Endodermal cell (in vitro differentiated cells): ENCODE measurements around the gene PTPN5. TPM values are rescaled to one million over a fixed set of nuclear protein-coding genes. Genes with fewer than 3 reads are reported as not detected.
"Not testable (repeated sequence)": the region's sequence is repeated elsewhere in the genome, so short reads cannot be mapped to it uniquely, and the experiment has no call there.

Experiments used
- DNase-seq: peaks from one replicate; pipeline ENCODE4 v3.0.0-alpha.2; 2017
- H3K27ac ChIP-seq: 2 replicates; pipeline ENCODE4 v1.5.1; 2013; ENCODE audit warnings: mild to moderate bottlenecking, low read depth, low read length, moderate library complexity
- H3K27me3 ChIP-seq: 2 replicates; pipeline ENCODE4 v1.6.1; 2013; ENCODE audit warnings: mild to moderate bottlenecking, low read length, moderate library complexity; ENCODE audit not compliant: insufficient read depth, control insufficient read depth, poor library complexity, severe bottlenecking
- H3K36me3 ChIP-seq: 2 replicates; pipeline ENCODE4 v1.7.0; 2013; ENCODE audit warnings: mild to moderate bottlenecking, low read length, moderate library complexity; ENCODE audit not compliant: control insufficient read depth, insufficient read depth
- H3K4me1 ChIP-seq: one replicate; pipeline ENCODE4 v1.7.0; 2013; ENCODE audit warnings: low read length; ENCODE audit not compliant: control insufficient read depth, insufficient read depth
- H3K4me3 ChIP-seq: 2 replicates; pipeline ENCODE4 v1.5.1; 2013; ENCODE audit warnings: mild to moderate bottlenecking, low read length, moderate library complexity
- H3K9ac ChIP-seq: 2 replicates; pipeline ENCODE4 v1.6.1; 2013; ENCODE audit warnings: mild to moderate bottlenecking, low read length, moderate library complexity; ENCODE audit not compliant: poor library complexity, severe bottlenecking; ENCODE audit errors: extremely low read depth
- H3K9me3 ChIP-seq: 2 replicates; pipeline ENCODE4 v1.6.1; 2013; ENCODE audit warnings: mild to moderate bottlenecking, low read length, moderate library complexity; ENCODE audit not compliant: control insufficient read depth
- H3K27ac Mint-ChIP-seq: 2 replicates; pipeline ENCODE4 v1.8.0; 2020; ENCODE audit warnings: mixed read lengths
- H3K27me3 Mint-ChIP-seq: 2 replicates; pipeline ENCODE4 v1.8.0; 2021; ENCODE audit warnings: mild to moderate bottlenecking, mixed read lengths; ENCODE audit not compliant: insufficient read depth
- H3K36me3 Mint-ChIP-seq: 2 replicates; pipeline ENCODE4 v1.8.0; 2020; ENCODE audit warnings: low read depth, mixed read lengths
- H3K4me1 Mint-ChIP-seq: 2 replicates; pipeline ENCODE4 v1.8.0; 2020; ENCODE audit warnings: mixed read lengths
- H3K4me3 Mint-ChIP-seq: 2 replicates; pipeline ENCODE4 v1.8.0; 2020; ENCODE audit warnings: mild to moderate bottlenecking, moderate library complexity, mixed read lengths
- H3K9me3 Mint-ChIP-seq: 2 replicates; pipeline ENCODE4 v1.8.0; 2020; ENCODE audit warnings: mild to moderate bottlenecking, mixed read lengths
- CTCF ChIP-seq: fragments of 200-600 bp; sonication (generic); conservative IDR thresholded peaks from 2 replicates; pipeline ENCODE4 v1.5.0; 2021; ENCODE audit warnings: antibody characterized with exemption, mild to moderate bottlenecking
- WGBS, 2 experiments: methylation state at CpG; one replicate each; pipeline versions ENCODE4 v1.1.5 to v1.1.7; 2013; ENCODE audit warnings: missing lambda C conversion rate in 2 of 2, mixed read lengths in 1 of 2; ENCODE audit not compliant: insufficient coverage in 1 of 2, insufficient read length in 1 of 2; 5-methylcytosine and 5-hydroxymethylcytosine counted together
- total RNA-seq, 2 donors: library from RNA; stranded (reverse); fragmentation: NEBNext Ultra II Directional in 1 of 2; extraction: Animal tissue kit (Norgen Biotek cat#: 25700) in 1 of 2; gene quantifications; 2 replicates in 1 of 2; 3 replicates in 1 of 2; pipeline ENCODE4 v1.2.1, GENCODE V29; 2021

Gene PTPN5
- total RNA-seq, 2 donors from 2014 or later, result 27.6 to 51.0 TPM

GRCh38 chr11:18684267-18684666 lies 107.3 kb downstream of the PTPN5 start:
- Histone ChIP-seq H3K36me3 (no peaks in the 10 kb centered on the region), H3K27ac (no peak overlapping the region), H3K9ac (no peak overlapping the region), H3K4me3 (no peak overlapping the region), H3K4me1 (peaks cover 8% of the 10 kb centered on the region), H3K27me3 (no peaks in the 10 kb centered on the region), H3K9me3 (no peaks in the 10 kb centered on the region)
- TF ChIP-seq CTCF, result no peak
- Mint-ChIP-seq H3K9me3 (no peaks in the 10 kb centered on the region), H3K27me3 (no peaks in the 10 kb centered on the region), H3K4me3 (no peak overlapping the region), H3K4me1 (peaks cover 14% of the 10 kb centered on the region), H3K27ac (no peak overlapping the region), H3K36me3 (no peaks in the 10 kb centered on the region)
- no peak for DNase-seq
- 81 to 92% methylated on average over 1 of the region's 1 CpG for WGBS, 2 experiments

GRCh38 chr11:18682466-18682865 lies 109.1 kb downstream of the PTPN5 start:
- Histone ChIP-seq H3K9me3 (no peaks in the 10 kb centered on the region), H3K4me3 (no peak overlapping the region), H3K9ac (no peak overlapping the region), H3K27ac (no peak overlapping the region), H3K27me3 (no peaks in the 10 kb centered on the region), H3K4me1 (peaks cover 8% of the 10 kb centered on the region), H3K36me3 (no peaks in the 10 kb centered on the region)
- no peaks in the 10 kb centered on the region for H3K36me3 Mint-ChIP-seq
- no peaks in the 10 kb centered on the region for H3K9me3 Mint-ChIP-seq
- H3K27me3 Mint-ChIP-seq, result no peaks in the 10 kb centered on the region
- no peak for DNase-seq
- H3K4me3 Mint-ChIP-seq, result no peak overlapping the region
- TF ChIP-seq CTCF, result no peak
- WGBS, 2 experiments, result 88 to 90% methylated on average over 2 of the region's 3 CpGs
- H3K4me1 Mint-ChIP-seq, result peaks cover 14% of the 10 kb centered on the region
- no peak overlapping the region for H3K27ac Mint-ChIP-seq

- not testable (repeated sequence) for H3K9me3 ChIP-seq, H3K27me3 ChIP-seq, H3K36me3 ChIP-seq, H3K4me1 ChIP-seq, H3K9me3 Mint-ChIP-seq, DNase-seq, H3K4me3 ChIP-seq, H3K27me3 Mint-ChIP-seq, H3K27ac Mint-ChIP-seq, H3K9ac ChIP-seq, H3K27ac ChIP-seq, H3K36me3 Mint-ChIP-seq, H3K4me3 Mint-ChIP-seq
- 100% methylated on average over 1 of the region's 1 CpG for WGBS, 2 experiments
- H3K4me1 Mint-ChIP-seq, result peaks cover 14% of the 10 kb centered on the region
Measured at GRCh38 chr11:18681949-18682348, 109.6 kb downstream of the PTPN5 start.

Other genes with a start within 250 kb of the PTPN5 start
- gene UEVLD, start 203.1 kb downstream of the PTPN5 start, total RNA-seq, result 10 to 100 TPM; 14.4 to 15.0 TPM
- 1 to 10 TPM; 5.3 to 6.0 TPM for gene MISFA, start 192.0 kb downstream of the PTPN5 start, total RNA-seq
- gene SPTY2D1, start 157.5 kb downstream of the PTPN5 start, total RNA-seq, result 10 to 100 TPM; 19.3 to 22.9 TPM
- gene TMEM86A, start 93.0 kb downstream of the PTPN5 start, total RNA-seq, result 1 to 10 TPM; 6.2 to 6.9 TPM
- gene IGSF22, start 65.6 kb downstream of the PTPN5 start, total RNA-seq, result 1 to 10 TPM in 1 of 2 donors, under 1 TPM in 1; 0.22 to 1.6 TPM
- gene MRGPRX1, start 147.6 kb upstream of the PTPN5 start, total RNA-seq, result not detected